Measurements from ENCODE around the gene TGM5.

- TF ChIP-seq, protein P1, sequence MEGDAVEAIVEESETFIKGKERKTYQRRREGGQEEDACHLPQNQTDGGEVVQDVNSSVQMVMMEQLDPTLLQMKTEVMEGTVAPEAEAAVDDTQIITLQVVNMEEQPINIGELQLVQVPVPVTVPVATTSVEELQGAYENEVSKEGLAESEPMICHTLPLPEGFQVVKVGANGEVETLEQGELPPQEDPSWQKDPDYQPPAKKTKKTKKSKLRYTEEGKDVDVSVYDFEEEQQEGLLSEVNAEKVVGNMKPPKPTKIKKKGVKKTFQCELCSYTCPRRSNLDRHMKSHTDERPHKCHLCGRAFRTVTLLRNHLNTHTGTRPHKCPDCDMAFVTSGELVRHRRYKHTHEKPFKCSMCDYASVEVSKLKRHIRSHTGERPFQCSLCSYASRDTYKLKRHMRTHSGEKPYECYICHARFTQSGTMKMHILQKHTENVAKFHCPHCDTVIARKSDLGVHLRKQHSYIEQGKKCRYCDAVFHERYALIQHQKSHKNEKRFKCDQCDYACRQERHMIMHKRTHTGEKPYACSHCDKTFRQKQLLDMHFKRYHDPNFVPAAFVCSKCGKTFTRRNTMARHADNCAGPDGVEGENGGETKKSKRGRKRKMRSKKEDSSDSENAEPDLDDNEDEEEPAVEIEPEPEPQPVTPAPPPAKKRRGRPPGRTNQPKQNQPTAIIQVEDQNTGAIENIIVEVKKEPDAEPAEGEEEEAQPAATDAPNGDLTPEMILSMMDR (IDR thresholded peaks at IDR 0.05 in 8 of 11, conservative IDR thresholded peaks at IDR 0.05 in 3 of 11), result no peak
- TF ChIP-seq POLR2AphosphoS5 (IDR thresholded peaks at IDR 0.05), result no peak
- TF ChIP-seq POLR2A (IDR thresholded peaks at IDR 0.05), result no peak
These were observed 76.5 kb downstream of the TGM5 start for GRCh38 chr15:43190178-43190577.
